WTC11 (cell line): ENCODE results near the gene MITF.

Source experiments
- CTCF ChIP-seq: fragments of 200-600 bp; IDR thresholded peaks from 2 replicates; pipeline ENCODE4 v1.8.0; 2022; ENCODE audit warnings: antibody characterized with exemption
- GABPB1 ChIP-seq: sonication (generic); formaldehyde crosslinking; IDR thresholded peaks from 2 replicates; pipeline ENCODE4 v1.8.1; 2023; ENCODE audit warnings: mild to moderate bottlenecking, missing genetic modification reagents
- JUN ChIP-seq: sonication (generic); formaldehyde crosslinking; IDR thresholded peaks from 2 replicates; pipeline ENCODE4 v1.8.0; 2023; ENCODE audit warnings: mild to moderate bottlenecking, missing genetic modification reagents

- TF ChIP-seq GABPB1: no peak
- TF ChIP-seq CTCF: no peak
- TF ChIP-seq JUN (CRISPR knock-in tag): no peak
Measured at GRCh38 chr3:69888943-69889315, 149.7 kb downstream of the MITF start.
